Left forelimb (tissue), 1 donor: ENCODE measurements around the gene RBM20.

Experiments
- DNase-seq: peaks from one replicate; pipeline ENCODE4 v3.0.0-alpha.2; 2018; ENCODE audit warnings: low spot score

Gene RBM20

DNA sequence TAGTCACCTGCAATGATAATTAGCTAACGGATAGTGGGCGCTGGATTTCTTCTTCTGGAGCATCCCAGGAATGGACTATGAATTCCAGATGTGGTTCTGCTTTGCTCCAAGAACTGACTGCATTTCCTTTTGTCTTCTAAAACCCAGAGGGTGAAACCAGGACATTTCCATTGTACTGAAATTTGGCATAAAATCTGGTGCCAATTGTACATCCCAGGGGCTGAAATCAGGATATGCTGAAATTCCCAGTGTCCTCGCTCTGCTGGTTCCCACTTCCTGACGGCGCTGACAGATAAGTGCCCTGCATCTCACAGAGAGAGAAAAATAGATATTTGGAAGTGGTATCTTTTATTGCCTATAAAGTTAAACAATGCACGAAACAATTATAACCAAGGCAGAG lies 31.9 kb downstream of the RBM20 start:
- no peak for DNase-seq

DNA sequence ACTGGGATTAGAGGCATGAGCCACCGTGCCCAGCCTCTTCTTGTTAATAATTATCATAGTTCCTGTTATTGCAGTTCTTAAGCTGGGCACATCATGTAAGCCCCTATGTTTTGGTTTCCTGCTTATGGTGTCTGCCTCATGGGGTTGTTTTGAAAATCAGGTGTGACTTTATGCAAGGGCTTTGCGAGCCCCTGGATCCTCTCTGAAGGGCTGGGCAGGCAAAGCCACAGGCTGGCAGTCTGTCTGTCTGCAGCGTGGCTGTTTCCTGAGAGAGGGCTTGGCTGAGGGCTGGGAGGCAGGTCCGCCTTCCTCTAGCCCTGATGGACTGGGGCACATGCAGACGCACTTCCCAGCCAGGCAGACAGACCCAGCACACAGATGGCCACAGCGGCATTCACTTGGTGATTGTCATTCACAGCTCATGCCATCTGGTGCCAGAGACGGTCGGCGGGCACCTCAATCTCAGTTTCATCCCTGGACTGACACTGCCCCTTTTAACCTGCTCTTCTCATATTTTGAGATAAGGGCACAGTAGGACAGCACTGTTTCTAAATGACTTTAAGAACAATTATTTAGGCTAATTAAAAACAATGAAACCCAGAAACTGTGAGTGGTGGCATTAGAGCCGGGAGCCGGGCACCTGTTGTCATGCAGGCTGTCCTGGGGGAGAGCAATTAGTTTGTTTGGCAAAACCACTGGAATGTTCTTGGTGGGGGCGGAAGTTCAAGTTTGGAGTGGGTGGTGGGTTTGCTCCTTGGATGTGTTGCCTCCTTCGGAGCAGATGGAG lies 35.5 kb downstream of the RBM20 start:
- DNase-seq: peak; percentile 78

GRCh38 chr10:110680273-110681020 lies 36.3 kb downstream of the RBM20 start:
- DNase-seq: no peak

DNA sequence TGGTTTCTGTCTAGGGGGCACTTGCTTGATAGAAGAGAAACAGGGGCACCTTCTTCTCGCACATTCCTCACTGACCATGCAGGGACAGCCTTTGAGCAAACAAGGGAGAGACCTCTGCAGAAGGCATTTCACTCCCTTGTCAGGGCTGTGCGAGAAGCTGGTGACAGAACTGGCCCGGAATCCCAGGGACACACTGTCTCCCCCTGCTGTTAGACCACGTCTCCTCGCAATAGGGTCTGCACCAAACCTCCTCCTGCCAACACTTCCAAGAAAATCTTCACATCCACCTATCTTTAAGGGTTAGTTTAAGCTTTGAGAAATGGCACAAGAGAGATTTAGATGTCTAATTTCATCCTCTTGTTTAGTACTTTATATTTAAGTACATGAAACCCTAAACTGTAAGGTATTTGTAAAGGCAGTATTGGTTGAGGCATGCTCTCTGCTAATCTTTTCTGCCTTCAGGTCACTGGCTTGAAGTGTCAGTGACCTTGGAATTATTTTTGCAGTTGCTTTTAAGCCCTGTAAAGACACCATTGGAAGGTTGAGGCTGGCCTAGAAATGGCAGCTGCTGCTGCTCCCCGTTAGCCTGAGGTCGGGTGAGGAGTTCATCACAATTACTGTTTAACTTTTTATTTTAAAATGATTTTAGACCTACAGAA lies 37.0 kb downstream of the RBM20 start:
- DNase-seq: no peak

- no peak for DNase-seq
These were observed 38.2 kb downstream of the RBM20 start for GRCh38 chr10:110682348-110682747.

- no peak for DNase-seq
These were observed 40.8 kb downstream of the RBM20 start for GRCh38 chr10:110684800-110685446.

GRCh38 chr10:110686047-110686446 lies 41.9 kb downstream of the RBM20 start:
- DNase-seq: no peak

GRCh38 chr10:110686949-110687348 lies 42.8 kb downstream of the RBM20 start:
- DNase-seq: no peak

- DNase-seq: no peak
These were observed 43.3 kb downstream of the RBM20 start for GRCh38 chr10:110687400-110687799.

DNA sequence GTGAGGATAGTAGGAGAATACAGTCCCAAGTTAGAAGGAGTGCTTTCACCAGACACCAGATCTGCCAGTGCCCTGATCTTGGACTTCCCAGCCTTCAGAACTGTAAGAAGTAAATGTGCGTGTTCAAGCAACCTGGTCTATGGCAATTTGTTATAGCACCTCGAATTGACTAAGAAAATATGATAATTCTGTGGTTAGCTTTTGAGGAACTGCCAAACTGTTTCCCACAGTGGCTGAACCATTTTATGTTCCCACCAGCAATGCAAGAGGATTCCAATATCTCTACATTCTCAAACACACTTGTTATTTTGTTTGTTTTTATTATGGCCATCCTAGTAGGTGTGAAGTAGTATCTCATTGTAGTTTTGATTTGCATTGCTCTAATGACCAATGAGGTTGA lies 47.0 kb downstream of the RBM20 start:
- no peak for DNase-seq

GRCh38 chr10:110694263-110694662 lies 50.1 kb downstream of the RBM20 start:
- DNase-seq: no peak

- no peak for DNase-seq
These were observed 50.8 kb downstream of the RBM20 start for GRCh38 chr10:110694820-110695538.

GRCh38 chr10:110695539-110695886 lies 51.4 kb downstream of the RBM20 start:
- no peak for DNase-seq

GRCh38 chr10:110696436-110696835 lies 52.3 kb downstream of the RBM20 start:
- no peak for DNase-seq

DNA sequence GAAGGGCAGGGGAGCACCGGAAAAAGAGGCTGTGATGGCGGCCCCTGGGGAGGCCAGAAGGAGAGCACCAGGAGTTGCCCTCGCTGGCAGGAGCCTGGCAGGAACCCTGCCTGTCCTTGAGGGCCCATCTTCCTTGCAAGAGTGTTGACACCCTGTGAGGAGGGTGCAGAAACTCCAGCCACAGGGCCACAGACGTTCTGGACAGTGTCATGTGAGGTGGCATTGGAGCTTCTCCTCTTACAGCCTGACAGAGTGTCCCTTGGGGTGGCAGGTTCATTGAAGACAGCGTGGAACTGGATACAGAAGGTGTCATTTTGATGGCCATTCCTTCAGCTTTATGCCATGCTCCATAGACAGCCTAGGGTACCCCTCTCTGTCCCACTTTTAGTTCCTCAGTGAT lies 54.2 kb downstream of the RBM20 start:
- DNase-seq: no peak

DNA sequence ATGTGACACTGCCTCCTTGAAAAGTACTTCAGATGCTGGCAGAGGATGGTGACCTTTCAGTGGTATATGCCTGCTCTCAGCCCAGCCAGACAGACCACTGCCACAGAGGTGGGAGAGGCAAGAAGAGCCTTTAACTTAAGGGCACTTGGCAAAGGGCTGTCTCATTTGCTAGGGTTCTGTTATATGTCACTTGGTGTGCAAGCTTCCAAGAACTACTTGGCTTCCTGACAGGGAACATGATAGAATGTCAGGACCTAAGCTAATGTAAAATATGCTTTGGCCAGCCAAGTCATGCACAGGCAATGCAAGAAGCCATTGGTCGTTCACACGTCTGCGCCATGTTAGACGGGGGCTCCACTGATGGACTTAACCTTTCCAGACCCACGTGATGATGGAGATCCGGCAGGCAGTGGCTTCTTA lies 54.7 kb downstream of the RBM20 start:
- no peak for DNase-seq

GRCh38 chr10:110699859-110700468 lies 55.8 kb downstream of the RBM20 start:
- no peak for DNase-seq

GRCh38 chr10:110700947-110701616 lies 56.9 kb downstream of the RBM20 start:
- DNase-seq: no peak

- no peak for DNase-seq
These were observed 57.5 kb downstream of the RBM20 start for GRCh38 chr10:110701617-110701971.

DNA sequence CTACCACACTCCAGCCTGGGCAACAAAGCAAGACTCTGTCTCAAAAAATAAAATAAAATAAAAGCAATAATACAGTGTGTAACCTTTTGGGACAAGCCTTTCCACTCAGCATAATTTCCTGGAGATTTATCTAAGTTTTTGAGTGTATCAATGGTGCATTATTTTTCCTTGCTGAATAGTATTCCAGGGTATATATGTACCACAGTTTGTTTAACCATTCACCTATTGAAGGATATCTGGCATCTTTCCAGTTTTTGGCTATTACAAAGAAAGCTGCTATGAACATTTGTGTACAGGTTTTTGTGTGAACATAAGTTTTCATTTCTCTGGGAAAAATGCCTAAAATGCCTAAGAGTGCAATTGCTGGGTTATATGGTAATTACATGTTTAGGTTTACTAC lies 59.9 kb downstream of the RBM20 start:
- no peak for DNase-seq

GRCh38 chr10:110704906-110705476 lies 60.9 kb downstream of the RBM20 start:
- DNase-seq: no peak
